ENCODE measurements around the gene ZNF205. TPM values are rescaled to one million over a fixed set of nuclear protein-coding genes. Genes with fewer than 3 reads are reported as not detected.

ZNF205 gene
- polyA plus RNA-seq, 1 of the 3 experiments (the other 2 are of a cell fraction), result 9.7 TPM

- TF ChIP-seq FOSL2 (IDR thresholded peaks at IDR 0.05; ENCODE audit: borderline replicate concordance, low read depth) (no peak), SIN3A (IDR thresholded peaks at IDR 0.05; ENCODE audit: borderline replicate concordance, low read depth, low read length) (no peak), CTCF (IDR thresholded peaks at IDR 0.05) (no peak), JUND (IDR thresholded peaks at IDR 0.05) (no peak), USF2 (IDR thresholded peaks at IDR 0.05; ENCODE audit: borderline replicate concordance, low read depth, low read length) (no peak), NRF1 (IDR thresholded peaks at IDR 0.05; ENCODE audit: low read depth, low read length) (no peak), NFIC (IDR thresholded peaks at IDR 0.05; ENCODE audit: borderline replicate concordance) (no peak), SMC3 (IDR thresholded peaks at IDR 0.05; ENCODE audit: low read depth, low read length) (no peak), RFX5 (IDR thresholded peaks at IDR 0.05; ENCODE audit: low read length) (no peak), IRF3 (IDR thresholded peaks at IDR 0.05; ENCODE audit: low read depth, low read length) (no peak), TCF12 (IDR thresholded peaks at IDR 0.05) (no peak), MAX (IDR thresholded peaks at IDR 0.05; ENCODE audit: low read depth) (no peak), EZH2phosphoT487 (IDR thresholded peaks at IDR 0.05; ENCODE audit: borderline replicate concordance, low read depth) (no peak)
- H3K9me2 ChIP-seq, result no peaks in the 10 kb centered on the region
- H3K4me3 ChIP-seq (ENCODE audit: low read depth in 2 of 2, low read length in 1 of 2), result no peak overlapping the region
- ChIA-PET CTCF (interaction anchor here (1.5 to 3.3 kb wide), 2 partner anchors 15 to 21 kb away, joined by 3 to 10 read pairs; no protein-coding TSS in a partner anchor), POLR2A (no interaction called here)
- no peak overlapping the region for H2AFZ ChIP-seq (ENCODE audit: low read depth)
- no peaks in the 10 kb centered on the region for H3K9me3 ChIP-seq
- H3K9ac ChIP-seq, result no peak overlapping the region
- peaks cover 0 to 22% of the 10 kb centered on the region in 2 experiments for H3K36me3 ChIP-seq (replicated peaks in 1 of 2; ENCODE audit: control insufficient read depth in 1 of 2, insufficient read depth in 2 of 2, low read length in 1 of 2)
- WGBS (ENCODE audit: low lambda C conversion rate), result 90% methylated on average over 3 of the region's 10 CpGs
- no peaks in the 10 kb centered on the region for H3K27me3 ChIP-seq (ENCODE audit: insufficient read depth)
- no peak for DNase-seq
- no peak overlapping the region for H3K27ac ChIP-seq (ENCODE audit: low read depth in 2 of 2, low read length in 1 of 2)
- H3K79me2 ChIP-seq (ENCODE audit: insufficient read depth), result no peaks in the 10 kb centered on the region
- H3K4me1 ChIP-seq (ENCODE audit: control insufficient read depth in 1 of 2, insufficient read depth in 2 of 2, low read depth in 1 of 2, low read length in 1 of 2), result peaks cover 0 to 11% of the 10 kb centered on the region in 2 experiments; a peak in 1 of 4 replicates
- no peak overlapping the region for H3K4me2 ChIP-seq
- H4K20me1 ChIP-seq (ENCODE audit: insufficient read depth), result no peaks in the 10 kb centered on the region
- peaks cover 13% of the 10 kb centered on the region for H3F3A ChIP-seq (replicated peaks; ENCODE audit: insufficient read depth)
Observed at GRCh38 chr16:3145151-3145550, 32.8 kb downstream of the ZNF205 start.

GRCh38 chr16:3145660-3146059 is 33.3 kb downstream of the ZNF205 start:
- Histone ChIP-seq H3K36me3 (replicated peaks in 1 of 2; ENCODE audit: control insufficient read depth in 1 of 2, insufficient read depth in 2 of 2, low read length in 1 of 2) (peaks cover 0 to 19% of the 10 kb centered on the region in 2 experiments), H3K9me2 (no peaks in the 10 kb centered on the region), H2AFZ (ENCODE audit: low read depth) (no peak overlapping the region), H3K9ac (no peak overlapping the region), H3K9me3 (no peaks in the 10 kb centered on the region), H3K27me3 (ENCODE audit: insufficient read depth) (no peaks in the 10 kb centered on the region), H3K79me2 (ENCODE audit: insufficient read depth) (no peaks in the 10 kb centered on the region), H3K4me1 (ENCODE audit: control insufficient read depth in 1 of 2, insufficient read depth in 2 of 2, low read depth in 1 of 2, low read length in 1 of 2) (peaks cover 0 to 11% of the 10 kb centered on the region in 2 experiments; a peak in 1 of 4 replicates), H3F3A (replicated peaks; ENCODE audit: insufficient read depth) (peaks cover 15% of the 10 kb centered on the region), H3K27ac (ENCODE audit: low read depth in 2 of 2, low read length in 1 of 2) (no peak overlapping the region), H3K4me3 (ENCODE audit: low read depth in 2 of 2, low read length in 1 of 2) (no peak overlapping the region), H3K4me2 (no peak overlapping the region), H4K20me1 (ENCODE audit: insufficient read depth) (peaks cover under 1% of the 10 kb centered on the region; the same call in 1 of the 2 replicates)
- ChIA-PET POLR2A (no interaction called here), CTCF (interaction anchor here (0.6 to 5.6 kb wide), 2 partner anchors 15 to 34 kb away, joined by 3 to 62 read pairs; no protein-coding TSS in a partner anchor)
- no peak for DNase-seq
- WGBS (ENCODE audit: low lambda C conversion rate), result 87% methylated on average over 6 of the region's 12 CpGs
- TF ChIP-seq IRF3 (IDR thresholded peaks at IDR 0.05; ENCODE audit: low read depth, low read length) (no peak), MXI1 (IDR thresholded peaks at IDR 0.05; ENCODE audit: low read depth, low read length) (no peak), TAF1 (IDR thresholded peaks at IDR 0.05; ENCODE audit: borderline replicate concordance, low read depth, low read length) (no peak), FOXM1 (IDR thresholded peaks at IDR 0.05; ENCODE audit: low read depth) (no peak), ZBTB33 (IDR thresholded peaks at IDR 0.05; ENCODE audit: borderline replicate concordance, low read depth) (no peak), RCOR1 (IDR thresholded peaks at IDR 0.05; ENCODE audit: low read length) (no peak)

All from SK-N-SH (cell line).